Fibroblast of upper back skin (primary cell): ENCODE measurements around the gene FAM227A.
"Not testable (repeated sequence)": the region's sequence is repeated elsewhere in the genome, so short reads cannot be mapped to it uniquely, and the experiment has no call there.

Experiments
- DNase-seq: peaks from one replicate; pipeline ENCODE4 v3.0.0-alpha.2; 2013

The FAM227A gene

DNA sequence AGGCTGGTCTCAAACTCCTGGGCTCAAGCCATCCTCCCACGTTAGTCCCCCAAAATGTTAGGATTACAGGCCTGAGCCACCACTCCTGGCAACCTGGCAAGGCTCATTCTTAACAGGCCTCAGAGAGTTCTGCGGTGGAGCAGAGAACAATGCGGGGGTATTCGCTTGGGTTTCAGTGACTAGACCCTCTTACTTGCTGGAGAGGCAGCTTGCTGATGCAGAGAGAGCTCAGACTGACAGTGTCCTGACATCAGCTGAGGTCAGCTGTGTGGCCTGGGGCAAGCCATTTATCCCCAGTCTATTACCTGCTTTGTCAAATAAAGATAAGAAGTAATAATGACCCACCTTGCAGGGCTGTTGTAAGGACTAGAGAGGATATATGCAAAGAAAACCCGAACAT is 46.0 kb downstream of the FAM227A start:
- DNase-seq, result no peak

DNA sequence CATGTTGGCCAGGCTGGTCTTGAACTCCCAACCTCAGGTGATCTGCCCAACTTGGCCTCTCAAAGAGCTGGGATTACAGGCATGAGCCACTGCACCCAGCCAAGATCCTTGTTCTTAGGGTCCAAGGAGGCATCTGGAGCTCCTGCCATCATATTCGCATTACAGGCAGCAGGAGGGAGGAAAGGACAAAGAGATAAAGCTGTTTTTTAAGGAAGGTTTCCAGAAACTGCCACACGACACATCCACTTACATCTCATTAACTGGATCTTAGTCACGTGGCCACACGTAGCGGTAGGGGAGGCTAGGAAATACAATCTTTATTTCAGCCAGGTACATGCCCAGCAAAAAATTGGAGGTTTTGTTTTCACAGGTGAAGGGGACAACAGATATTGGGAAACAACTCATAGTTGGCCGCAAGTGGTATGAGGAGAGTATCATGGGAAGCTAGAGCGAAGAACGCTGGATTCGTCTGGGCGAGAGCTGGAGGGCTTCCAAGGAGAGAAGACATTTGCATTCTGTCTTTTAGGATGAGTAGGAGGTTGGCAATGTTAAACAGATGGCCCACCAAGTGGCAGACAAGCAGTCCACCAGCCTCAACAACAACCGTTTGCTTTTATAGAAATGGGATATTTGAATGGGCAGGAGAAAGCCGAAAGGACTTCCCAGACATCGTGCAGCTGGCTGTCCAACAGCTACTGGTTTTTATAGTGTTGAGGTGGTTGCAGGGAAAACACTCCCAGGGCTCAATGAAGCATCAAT is 47.0 kb downstream of the FAM227A start:
- no peak for DNase-seq

DNA sequence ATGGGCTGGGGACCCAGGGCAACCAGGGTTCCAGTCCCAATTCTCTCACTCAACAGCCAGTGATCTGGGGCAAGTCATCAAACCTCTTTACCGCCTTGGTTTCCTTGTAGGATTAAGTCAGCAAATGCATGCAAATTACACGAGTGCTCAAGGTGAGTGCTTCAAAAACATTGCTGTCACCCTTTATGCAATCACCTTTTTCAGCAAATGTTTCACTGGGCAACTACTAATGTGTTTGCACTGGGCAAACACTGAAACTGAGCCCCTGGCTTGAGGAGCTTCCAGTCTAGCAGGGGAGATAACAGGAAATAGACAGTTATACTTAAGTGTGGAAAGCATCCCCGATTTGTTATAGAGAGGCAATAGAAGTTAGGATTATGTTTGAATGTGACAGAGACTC is 48.5 kb downstream of the FAM227A start:
- DNase-seq, result no peak

- DNase-seq, result no peak
These were observed 54.0 kb downstream of the FAM227A start for GRCh38 chr22:38602166-38602565.

DNA sequence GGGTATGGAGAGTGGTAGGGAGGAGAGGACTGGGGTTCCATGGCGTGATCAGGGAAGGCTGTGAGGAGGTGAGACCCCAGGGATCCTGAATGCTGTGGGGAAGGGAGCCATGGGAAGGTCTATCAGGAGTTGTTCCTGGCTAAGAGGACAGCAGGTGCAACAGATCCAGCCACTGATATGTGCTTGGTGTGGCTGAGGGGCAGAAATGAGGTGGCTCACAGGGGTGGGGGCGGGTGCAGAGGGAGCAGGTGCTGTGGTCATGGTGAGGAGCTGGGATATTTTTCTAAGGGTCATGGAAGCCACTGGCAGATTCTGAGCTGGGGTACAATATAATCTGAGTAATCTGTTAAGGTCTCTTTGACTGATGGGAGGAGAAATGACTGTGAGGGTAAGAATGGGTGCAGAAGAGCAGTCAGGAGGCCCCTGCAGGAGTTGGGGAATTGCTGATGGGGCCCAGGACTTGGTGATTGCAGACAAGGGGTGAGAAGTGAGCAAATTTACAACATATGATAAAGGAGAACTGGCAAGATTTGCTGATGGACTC is 54.9 kb downstream of the FAM227A start:
- no peak for DNase-seq

- no peak for DNase-seq
These were observed 56.7 kb downstream of the FAM227A start for GRCh38 chr22:38599466-38599865.

DNA sequence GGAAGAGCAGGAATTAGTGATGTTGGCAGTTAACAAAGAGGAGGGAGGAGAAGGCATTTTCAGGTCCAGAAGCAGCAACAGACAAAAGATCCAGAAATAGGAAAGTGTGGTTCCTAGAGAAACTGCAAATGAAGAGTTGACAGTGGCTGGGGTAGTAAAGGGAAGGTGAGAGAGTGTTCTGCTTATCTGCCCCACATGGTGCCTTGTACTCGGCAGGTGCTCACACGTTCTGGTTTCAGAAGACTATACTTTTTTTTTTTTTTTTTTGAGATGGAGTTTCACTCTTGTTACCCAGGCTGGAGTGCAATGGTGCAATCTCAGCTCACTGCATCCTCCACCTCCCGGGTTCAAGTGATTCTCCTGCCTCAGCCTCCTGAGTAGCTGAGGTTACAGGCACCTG is 73.3 kb downstream of the FAM227A start:
- DNase-seq, result not testable (repeated sequence)

DNA sequence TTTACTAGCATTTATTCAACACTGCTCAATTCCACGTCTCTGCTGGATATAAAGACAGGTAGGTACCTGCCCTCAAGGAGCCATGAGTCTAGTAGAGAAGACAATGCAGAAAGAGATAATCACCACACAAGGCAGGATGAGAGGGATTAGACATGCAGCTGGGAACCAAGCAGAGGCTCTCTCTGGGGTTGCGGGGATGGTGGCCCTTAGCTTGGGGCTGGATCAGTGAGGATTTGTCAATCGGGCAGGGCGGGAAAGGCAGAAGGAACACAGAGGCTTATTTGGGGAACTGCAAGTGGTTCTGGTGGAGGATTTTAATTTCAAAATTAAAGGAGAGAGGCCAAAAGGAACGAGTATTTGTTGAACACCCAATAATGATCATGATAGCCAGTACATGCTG is 77.7 kb downstream of the FAM227A start:
- DNase-seq, result no peak

DNA sequence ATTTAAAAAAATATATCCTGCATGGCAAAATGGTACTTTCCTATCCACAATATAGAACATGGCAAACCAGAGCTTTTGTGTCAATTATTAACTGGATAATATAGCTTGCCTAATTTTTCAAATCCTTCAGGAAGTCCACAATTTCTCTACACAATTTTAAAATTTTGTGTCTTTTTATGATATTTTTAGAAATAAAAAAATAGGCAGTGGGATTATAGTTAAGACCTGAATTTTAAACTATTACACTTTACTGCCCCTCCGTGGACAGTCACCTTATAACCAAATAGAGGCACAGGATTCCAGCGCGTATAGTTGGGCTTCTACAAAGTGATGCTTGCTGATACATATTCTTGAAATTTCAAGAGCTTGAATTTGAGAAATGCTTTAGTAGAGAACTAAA is 84.1 kb downstream of the FAM227A start:
- DNase-seq, result peak; percentile 62

DNA sequence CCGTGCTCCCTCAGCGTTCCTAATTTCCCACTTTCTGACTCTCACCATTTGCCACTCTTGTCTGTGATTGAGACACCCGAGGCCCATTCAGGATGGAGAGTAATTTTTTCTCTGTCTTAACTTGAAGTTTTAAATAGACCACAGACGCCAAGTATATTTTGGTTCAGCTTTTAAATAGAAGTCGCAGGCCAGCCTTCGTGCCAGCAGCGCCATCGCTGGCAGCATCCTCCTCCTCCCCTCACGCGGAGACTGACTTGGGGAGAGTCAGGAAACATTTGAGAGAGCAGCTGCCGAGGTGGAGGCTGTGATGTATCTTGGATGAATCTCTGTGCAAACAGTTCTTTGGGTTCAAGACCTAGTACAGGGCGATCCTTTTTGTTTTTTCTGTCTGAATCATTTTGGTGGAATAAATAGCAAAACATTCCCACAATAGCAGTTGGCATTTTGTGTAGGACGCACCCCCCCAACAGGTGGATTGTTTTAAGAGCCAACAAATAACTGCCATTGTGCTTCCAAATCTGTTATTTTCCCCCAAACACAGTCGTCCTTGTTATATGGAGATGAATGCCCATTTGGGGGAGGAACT is 85.3 kb downstream of the FAM227A start:
- peak; percentile 9 for DNase-seq

- DNase-seq, result peak; percentile 83
These were observed 86.0 kb downstream of the FAM227A start, which contains the start of gene DMC1 for GRCh38 chr22:38569972-38570778. TSS of gene DMC1 (minus strand) at chr22:38570183. CDS start at chr22:38568256, 1,927 bp downstream.

GRCh38 chr22:38569181-38569971 is 86.8 kb downstream of the FAM227A start:
- no peak for DNase-seq

DNA sequence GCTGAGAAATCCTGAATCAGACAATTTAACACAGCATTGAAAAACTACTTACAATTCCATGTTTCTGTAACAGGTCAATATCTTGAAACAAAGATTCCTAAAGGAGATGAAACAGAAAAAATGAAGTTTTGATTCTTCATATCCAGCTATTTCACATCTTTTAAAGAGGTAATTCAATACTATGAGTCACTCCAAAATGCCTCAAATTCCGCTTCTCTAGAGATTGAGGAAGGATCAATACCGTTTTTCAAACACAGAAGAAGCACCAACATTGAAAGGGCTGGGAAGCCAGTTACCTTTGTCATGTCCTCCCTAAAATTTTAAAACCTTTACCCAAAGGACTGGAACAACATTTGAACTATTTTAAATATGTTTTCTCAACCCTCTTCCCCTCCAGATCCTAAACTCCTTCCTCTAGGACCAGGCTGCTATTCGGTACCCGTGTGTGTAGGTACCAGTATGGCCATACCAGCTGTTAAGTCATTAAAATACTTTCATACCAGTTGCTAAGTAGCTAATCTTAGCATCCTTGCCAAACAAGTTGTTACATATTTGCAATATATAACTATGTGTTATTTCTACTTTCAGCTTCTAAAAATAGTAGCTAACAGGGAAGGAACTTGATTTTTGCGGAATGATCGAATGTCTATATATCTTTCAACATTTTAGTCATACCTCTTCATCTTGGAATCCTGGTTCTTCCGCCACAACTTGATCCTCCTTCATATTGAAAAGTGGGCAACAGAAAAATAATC is 88.5 kb downstream of the FAM227A start:
- DNase-seq, result peak; percentile 38

DNA sequence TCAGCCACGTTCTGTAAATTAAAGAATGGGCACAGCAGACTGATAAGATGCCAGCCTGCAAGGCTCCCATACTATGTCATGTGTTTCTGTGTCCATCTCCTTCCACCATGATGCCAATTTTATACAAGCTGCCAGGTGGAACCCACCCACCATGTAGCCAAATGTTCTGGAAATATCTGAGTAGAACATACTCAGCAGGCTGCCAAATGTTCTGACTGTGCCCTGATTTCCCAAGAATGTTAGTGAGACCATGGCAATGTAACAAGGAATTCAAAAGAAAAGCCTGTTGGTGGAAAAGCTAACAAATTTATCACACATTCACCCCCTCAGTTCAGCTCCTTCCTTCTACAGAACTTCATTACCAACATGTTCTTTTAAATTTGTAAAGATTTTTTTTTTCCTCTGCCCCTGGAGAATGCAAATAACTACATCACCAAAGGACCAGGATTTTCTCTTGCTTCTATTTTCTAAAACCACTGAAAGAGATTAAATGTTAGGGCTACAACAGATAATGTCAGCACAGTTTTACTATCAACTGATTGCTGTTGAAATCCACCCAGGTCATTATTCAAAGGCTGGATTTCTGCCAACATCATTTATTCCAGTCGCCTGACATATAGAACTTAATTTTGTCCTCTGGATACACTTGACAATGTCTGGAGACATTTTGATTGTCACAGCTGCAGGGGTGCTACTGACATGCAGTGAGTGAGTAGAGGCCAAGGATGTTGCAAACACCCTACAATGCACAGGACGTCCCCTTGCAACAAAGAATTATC is 89.3 kb downstream of the FAM227A start:
- no peak for DNase-seq

DNA sequence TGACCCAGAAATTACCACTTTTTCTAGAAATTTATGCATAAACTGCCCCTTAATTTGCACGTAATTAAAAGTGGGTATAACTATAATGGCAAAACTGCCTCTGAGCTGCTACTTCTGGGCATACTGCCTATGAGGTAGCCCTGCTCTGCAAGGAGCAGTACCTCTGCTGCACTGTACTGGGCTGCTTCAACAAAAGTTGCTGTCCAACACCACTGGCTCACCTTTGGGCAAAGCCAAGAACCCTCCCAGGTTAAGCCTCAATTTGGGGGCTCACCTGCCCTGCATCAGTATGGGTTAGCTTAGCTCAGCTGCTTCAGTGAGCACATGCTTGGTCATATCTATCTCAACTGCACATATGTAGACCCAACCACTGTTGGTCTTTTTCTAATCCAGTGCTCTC is 90.8 kb downstream of the FAM227A start:
- no peak for DNase-seq

DNA sequence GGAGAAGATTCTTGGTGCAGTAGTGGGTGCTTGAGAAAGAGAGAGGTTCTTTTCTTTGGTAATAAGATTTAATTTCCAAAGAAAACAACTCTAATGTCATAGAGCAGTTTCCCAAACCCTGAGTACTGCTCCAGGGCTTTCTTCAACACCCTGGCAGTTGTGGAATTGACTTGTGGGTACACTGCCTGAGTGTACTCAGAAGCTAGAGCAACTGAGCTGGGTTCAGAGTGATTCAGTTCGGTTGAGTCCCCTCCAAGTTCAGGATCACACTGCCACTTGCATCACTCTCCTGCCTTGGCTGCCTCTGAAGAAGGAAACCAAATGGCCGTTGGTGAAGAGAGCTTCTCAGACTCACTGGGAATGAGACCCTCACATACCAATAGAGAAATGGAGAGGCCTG is 91.5 kb downstream of the FAM227A start:
- DNase-seq, result no peak

DNA sequence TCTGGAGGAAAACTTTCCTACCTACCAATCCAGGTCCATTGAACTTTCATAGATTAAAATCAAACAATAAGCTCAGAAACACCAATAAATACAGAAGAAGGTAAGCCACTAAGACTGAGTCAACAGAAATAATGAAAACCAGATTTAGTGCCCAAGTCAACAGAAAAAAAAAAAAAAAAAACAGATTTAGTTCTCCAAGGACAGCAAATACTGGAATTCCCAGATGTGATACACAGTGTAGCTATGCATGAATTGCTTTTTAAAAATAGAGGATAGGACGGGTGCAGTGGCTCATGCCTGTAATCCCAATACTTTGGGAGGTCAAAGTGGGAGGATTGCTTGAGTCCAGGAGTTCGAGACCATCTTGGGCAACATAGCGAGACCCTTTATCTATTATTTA is 101.9 kb downstream of the FAM227A start:
- DNase-seq, result peak; percentile 74

- DNase-seq, result no peak
These were observed 106.9 kb downstream of the FAM227A start for GRCh38 chr22:38549101-38549894.

GRCh38 chr22:38540701-38541100 is 115.5 kb downstream of the FAM227A start:
- DNase-seq, result no peak

DNA sequence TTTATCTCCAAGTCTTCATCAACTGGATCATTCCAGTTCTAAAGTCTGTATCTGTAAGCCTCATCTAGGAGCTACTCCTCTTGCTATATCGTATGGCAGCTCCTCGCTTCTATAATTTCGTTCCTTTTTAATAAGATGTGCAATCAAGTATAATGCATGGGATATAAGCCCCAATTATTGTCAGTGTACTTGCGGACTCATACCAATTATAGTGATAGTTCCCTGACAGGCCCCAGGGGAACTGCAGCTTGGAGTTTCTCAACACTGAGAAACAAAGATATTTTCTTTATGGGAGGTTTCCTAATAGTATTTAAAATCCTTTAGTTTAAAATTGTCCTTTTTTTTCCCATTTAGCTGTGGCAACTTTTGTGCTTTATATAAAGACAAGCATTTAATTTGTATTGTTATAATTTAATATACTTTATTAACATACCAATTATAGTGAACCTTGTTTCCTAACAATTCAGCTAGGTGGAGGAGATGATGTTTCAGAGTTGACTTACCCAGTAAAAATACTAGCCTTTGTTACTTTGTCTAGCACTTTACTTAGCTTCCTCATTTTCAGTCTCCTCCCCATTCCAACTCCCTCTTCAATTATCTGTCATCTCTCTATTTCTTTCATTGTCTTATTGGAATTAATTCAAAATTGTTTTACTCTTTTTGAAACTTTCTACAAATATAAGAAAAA is 124.8 kb downstream of the FAM227A start:
- DNase-seq, result no peak
